ENCODE results near the gene WFDC12. TPM values are rescaled to one million over a fixed set of nuclear protein-coding genes. Genes with fewer than 3 reads are reported as not detected.
"Not testable (repeated sequence)": the region's sequence is repeated elsewhere in the genome, so short reads cannot be mapped to it uniquely, and the experiment has no call there.

The WFDC12 gene
- total RNA-seq, 1 donor from 2014 or later = not detected

- Mint-ChIP-seq H3K27ac (ENCODE audit: unreplicated experiment) (no peak overlapping the region), H3K36me3 (ENCODE audit: unreplicated experiment) (no peaks in the 10 kb centered on the region), H3K27me3 (ENCODE audit: unreplicated experiment) (peaks cover 4% of the 10 kb centered on the region), H3K4me1 (ENCODE audit: low read depth, unreplicated experiment) (no peaks in the 10 kb centered on the region), H3K9me3 (ENCODE audit: unreplicated experiment) (no peaks in the 10 kb centered on the region), H3K4me3 (ENCODE audit: unreplicated experiment) (no peak overlapping the region)
- DNase-seq = no peak
- TF ChIP-seq, protein P1, sequence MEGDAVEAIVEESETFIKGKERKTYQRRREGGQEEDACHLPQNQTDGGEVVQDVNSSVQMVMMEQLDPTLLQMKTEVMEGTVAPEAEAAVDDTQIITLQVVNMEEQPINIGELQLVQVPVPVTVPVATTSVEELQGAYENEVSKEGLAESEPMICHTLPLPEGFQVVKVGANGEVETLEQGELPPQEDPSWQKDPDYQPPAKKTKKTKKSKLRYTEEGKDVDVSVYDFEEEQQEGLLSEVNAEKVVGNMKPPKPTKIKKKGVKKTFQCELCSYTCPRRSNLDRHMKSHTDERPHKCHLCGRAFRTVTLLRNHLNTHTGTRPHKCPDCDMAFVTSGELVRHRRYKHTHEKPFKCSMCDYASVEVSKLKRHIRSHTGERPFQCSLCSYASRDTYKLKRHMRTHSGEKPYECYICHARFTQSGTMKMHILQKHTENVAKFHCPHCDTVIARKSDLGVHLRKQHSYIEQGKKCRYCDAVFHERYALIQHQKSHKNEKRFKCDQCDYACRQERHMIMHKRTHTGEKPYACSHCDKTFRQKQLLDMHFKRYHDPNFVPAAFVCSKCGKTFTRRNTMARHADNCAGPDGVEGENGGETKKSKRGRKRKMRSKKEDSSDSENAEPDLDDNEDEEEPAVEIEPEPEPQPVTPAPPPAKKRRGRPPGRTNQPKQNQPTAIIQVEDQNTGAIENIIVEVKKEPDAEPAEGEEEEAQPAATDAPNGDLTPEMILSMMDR (IDR thresholded peaks at IDR 0.05; ENCODE audit: partially characterized antibody, unreplicated experiment) = no peak
Observed at GRCh38 chr20:45149062-45149461, 24.8 kb upstream of the WFDC12 start.

GRCh38 chr20:45140836-45141235, 16.6 kb upstream of the WFDC12 start:
- no peak for DNase-seq
- H3K36me3 Mint-ChIP-seq (ENCODE audit: unreplicated experiment) = no peaks in the 10 kb centered on the region
- H3K4me1 Mint-ChIP-seq (ENCODE audit: low read depth, unreplicated experiment) = no peaks in the 10 kb centered on the region
- TF ChIP-seq, protein P1 (IDR thresholded peaks at IDR 0.05; ENCODE audit: partially characterized antibody, unreplicated experiment) = no peak
- H3K27ac Mint-ChIP-seq (ENCODE audit: unreplicated experiment) = no peak overlapping the region
- H3K27me3 Mint-ChIP-seq (ENCODE audit: unreplicated experiment) = no peaks in the 10 kb centered on the region
- H3K9me3 Mint-ChIP-seq (ENCODE audit: unreplicated experiment) = no peaks in the 10 kb centered on the region
- no peak overlapping the region for H3K4me3 Mint-ChIP-seq (ENCODE audit: unreplicated experiment)

DNA sequence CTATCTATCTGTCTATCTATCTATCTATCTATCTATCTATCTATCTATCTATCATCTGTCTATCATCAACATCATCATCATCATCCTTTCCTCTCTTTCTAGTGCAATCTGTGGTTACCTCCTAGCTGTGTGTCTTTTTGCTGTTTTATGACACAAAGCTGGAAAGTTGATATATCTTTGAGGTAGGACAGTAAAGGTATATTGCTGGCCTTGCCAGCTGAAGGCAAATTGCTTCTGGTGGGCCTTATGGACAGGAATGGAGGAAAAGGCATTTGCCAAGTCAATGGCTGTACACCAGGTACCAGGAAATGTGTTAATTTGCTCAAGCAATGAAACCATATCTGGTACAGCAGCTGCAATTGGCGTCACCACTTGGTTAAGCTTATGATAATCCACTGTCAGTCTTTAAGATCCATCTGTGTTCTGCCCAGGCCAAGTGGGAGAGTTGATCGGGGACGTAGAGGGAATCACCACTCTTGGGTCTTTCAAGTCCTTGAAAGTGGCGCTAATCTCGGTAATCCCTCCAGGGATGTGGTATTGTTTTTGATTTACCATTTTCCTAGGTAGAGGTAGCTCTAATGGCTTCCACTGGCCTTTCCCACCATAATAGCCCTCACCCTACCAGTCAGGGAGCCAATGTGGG, 15.6 kb upstream of the WFDC12 start:
- H3K4me1 Mint-ChIP-seq (ENCODE audit: low read depth, unreplicated experiment); H3K27ac Mint-ChIP-seq (ENCODE audit: unreplicated experiment); H3K27me3 Mint-ChIP-seq (ENCODE audit: unreplicated experiment); H3K4me3 Mint-ChIP-seq (ENCODE audit: unreplicated experiment); H3K9me3 Mint-ChIP-seq (ENCODE audit: unreplicated experiment); DNase-seq; H3K36me3 Mint-ChIP-seq (ENCODE audit: unreplicated experiment): not testable (repeated sequence)

DNA sequence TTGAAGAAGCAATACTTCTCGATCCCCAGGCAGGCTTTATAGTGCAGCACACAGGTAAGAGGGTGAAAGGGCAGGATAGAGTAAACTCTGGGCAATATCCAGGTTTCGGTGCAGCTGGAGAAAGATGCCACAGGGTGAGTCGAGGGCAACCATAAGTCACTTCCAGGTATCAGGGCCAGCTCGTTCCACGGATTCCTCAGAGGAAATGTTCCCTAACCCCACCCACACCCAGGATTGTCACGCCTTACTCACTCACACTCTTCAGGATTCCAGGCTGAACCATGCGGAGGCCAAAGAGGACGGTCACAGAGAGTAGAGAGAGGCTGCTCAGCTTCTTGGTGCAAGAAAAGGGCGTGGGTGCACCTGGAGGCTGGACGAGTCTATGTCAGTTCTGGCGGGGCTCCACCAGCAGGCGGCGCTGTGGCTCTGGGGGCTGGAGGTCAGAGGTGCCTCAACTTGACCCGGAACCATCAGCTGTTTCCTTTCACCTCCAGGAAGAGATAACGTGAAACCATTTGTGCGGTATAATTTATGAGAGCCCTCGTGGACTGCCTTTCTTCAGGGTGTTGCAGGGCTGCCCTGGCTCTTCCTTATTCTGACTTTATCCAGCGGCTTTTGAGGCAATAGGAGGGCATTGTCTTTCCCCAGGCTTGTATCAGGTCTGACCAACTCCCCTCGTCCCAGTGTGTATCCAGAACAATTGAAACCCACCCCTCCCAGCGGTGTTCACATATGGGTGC, 14.5 kb upstream of the WFDC12 start:
- H3K4me3 Mint-ChIP-seq (ENCODE audit: unreplicated experiment) = no peak overlapping the region
- no peaks in the 10 kb centered on the region for H3K36me3 Mint-ChIP-seq (ENCODE audit: unreplicated experiment)
- no peaks in the 10 kb centered on the region for H3K9me3 Mint-ChIP-seq (ENCODE audit: unreplicated experiment)
- TF ChIP-seq, protein P1 (IDR thresholded peaks at IDR 0.05; ENCODE audit: partially characterized antibody, unreplicated experiment) = peak; percentile 80
- no peaks in the 10 kb centered on the region for H3K27me3 Mint-ChIP-seq (ENCODE audit: unreplicated experiment)
- peak; percentile 74 for DNase-seq
- H3K27ac Mint-ChIP-seq (ENCODE audit: unreplicated experiment) = no peak overlapping the region
- no peaks in the 10 kb centered on the region for H3K4me1 Mint-ChIP-seq (ENCODE audit: low read depth, unreplicated experiment)

- no peak overlapping the region for H3K4me3 Mint-ChIP-seq (ENCODE audit: unreplicated experiment)
- no peaks in the 10 kb centered on the region for H3K36me3 Mint-ChIP-seq (ENCODE audit: unreplicated experiment)
- H3K27ac Mint-ChIP-seq (ENCODE audit: unreplicated experiment) = no peak overlapping the region
- no peak for DNase-seq
- no peaks in the 10 kb centered on the region for H3K9me3 Mint-ChIP-seq (ENCODE audit: unreplicated experiment)
- no peaks in the 10 kb centered on the region for H3K27me3 Mint-ChIP-seq (ENCODE audit: unreplicated experiment)
- TF ChIP-seq, protein P1 (IDR thresholded peaks at IDR 0.05; ENCODE audit: partially characterized antibody, unreplicated experiment) = no peak
- no peaks in the 10 kb centered on the region for H3K4me1 Mint-ChIP-seq (ENCODE audit: low read depth, unreplicated experiment)
Observed at GRCh38 chr20:45136911-45137310, 12.6 kb upstream of the WFDC12 start.

Data from glutamatergic neuron (in vitro differentiated cells).